ENCODE measurements around the gene USP21. TPM values are rescaled to one million over a fixed set of nuclear protein-coding genes. Genes with fewer than 3 reads are reported as not detected.

USP21 gene
- total and polyA plus RNA-seq, 3 donors from 2014 or later: 45.6 to 51.2 (median 49.5) TPM

DNA sequence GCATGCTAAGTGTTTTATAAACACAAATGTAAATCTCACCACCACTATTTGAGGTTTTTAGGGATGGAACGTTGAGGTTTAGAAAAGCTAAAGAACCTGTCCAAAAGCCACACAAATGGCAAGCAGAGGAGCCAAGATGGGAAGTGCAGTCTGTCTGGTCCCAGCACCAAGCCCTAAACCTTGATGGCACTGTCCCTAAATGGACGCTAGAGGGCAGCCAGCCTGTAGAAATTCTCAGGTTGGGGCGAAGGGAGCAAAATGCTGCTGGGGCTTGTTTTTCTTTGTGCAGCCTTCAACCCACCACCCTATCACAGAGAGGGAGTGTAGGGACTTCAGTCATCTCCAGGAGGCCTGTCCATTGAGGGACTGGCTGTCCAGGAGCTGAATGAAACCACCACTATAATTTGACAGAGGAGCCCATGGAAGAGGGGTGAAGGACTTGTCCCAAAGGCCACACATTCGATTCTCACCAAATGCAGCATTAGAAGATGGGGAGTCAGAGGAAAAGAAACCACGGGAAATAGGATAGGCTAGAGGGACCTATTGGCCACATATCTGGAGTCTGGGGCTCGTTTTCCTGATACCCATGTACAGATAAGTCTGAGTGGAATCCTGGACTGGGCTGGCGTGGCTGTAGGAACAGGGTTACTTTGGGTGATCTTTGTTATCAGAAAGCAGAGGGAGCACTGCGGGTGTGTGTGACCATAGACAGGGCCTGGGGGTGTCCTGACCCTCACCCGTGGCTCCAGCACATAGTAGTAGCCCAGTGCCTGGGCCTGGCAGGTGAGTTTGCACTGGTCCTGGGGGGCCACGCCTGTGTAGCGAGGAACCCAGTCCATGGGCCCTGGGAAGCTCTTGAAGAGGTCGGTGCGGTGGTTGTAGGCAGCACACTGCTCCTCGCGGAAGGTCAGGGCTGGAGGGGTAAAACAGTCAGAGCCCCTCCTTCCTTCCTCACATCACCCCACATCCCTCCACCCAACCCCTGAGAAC, 33.5 kb downstream of the USP21 start:
- 58 to 59% methylated on average over 15 of the region's 15 CpGs for WGBS, 2 donors
- Histone ChIP-seq H3K36me3 (ENCODE audit: low read depth, missing control alignments) (no peaks in the 10 kb centered on the region), H3K4me3 (no peak overlapping the region), H3K27me3 (no peaks in the 10 kb centered on the region), H3K27ac (no peak overlapping the region), H3K4me1 (peaks cover 18% of the 10 kb centered on the region), H3K9me3 (no peaks in the 10 kb centered on the region)
- intact Hi-C loops (cut with DNase I; ENCODE audit: low total_unique reads): no loop called here
- TF ChIP-seq, protein P1, sequence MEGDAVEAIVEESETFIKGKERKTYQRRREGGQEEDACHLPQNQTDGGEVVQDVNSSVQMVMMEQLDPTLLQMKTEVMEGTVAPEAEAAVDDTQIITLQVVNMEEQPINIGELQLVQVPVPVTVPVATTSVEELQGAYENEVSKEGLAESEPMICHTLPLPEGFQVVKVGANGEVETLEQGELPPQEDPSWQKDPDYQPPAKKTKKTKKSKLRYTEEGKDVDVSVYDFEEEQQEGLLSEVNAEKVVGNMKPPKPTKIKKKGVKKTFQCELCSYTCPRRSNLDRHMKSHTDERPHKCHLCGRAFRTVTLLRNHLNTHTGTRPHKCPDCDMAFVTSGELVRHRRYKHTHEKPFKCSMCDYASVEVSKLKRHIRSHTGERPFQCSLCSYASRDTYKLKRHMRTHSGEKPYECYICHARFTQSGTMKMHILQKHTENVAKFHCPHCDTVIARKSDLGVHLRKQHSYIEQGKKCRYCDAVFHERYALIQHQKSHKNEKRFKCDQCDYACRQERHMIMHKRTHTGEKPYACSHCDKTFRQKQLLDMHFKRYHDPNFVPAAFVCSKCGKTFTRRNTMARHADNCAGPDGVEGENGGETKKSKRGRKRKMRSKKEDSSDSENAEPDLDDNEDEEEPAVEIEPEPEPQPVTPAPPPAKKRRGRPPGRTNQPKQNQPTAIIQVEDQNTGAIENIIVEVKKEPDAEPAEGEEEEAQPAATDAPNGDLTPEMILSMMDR (IDR thresholded peaks at IDR 0.05): peak; percentile 70 to 76 (median 70)
- no peak for TF ChIP-seq POLR2A (IDR thresholded peaks at IDR 0.05)
- DNase-seq: peak; percentile 77

DNA sequence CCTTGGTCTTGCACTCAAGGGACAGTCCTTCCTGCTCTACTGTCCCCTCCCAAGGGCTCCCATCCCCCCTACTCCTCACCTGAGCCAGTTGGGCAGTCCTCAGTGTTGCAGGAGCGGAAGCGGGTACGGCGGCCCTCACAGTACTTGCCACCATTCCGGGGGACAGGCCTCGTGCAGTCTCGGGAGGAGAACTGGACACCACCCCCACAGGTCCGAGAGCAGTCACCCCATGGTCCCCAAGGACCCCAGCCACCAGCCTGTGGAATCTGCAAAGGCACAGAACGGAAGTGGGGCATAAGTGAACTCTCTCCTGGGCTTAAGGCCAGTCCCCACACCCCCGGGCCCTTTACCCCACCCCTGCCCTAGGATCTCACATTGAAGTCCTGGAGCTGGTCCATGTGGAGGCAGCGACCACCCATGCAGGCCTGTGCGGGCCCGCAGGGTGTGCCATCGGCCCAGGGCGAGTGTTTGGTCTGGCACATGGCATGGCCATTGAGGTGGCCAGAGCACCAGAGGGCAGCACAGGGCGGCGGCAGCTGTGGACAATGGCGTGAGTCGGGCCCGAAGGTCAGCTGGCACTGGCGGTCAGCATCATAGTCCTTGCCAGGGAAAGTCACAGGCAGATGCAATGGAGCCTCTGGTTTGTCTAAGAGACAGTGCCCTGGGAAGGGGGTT, 34.4 kb downstream of the USP21 start:
- peak; percentile 75 for DNase-seq
- 41 to 73% methylated on average over 7 to 21 of the region's 21 CpGs for WGBS, 2 donors
- H3K27ac ChIP-seq: no peak overlapping the region
- TF ChIP-seq, protein P1 (IDR thresholded peaks at IDR 0.05): peak in 1 of 3 experiments; percentile 22
- TF ChIP-seq POLR2A (IDR thresholded peaks at IDR 0.05): no peak
- H3K9me3 ChIP-seq: no peaks in the 10 kb centered on the region
- H3K4me3 ChIP-seq: no peak overlapping the region
- peaks cover 27% of the 10 kb centered on the region for H3K4me1 ChIP-seq
- intact Hi-C loops (cut with DNase I; ENCODE audit: low total_unique reads): no loop called here
- no peaks in the 10 kb centered on the region for H3K36me3 ChIP-seq (ENCODE audit: low read depth, missing control alignments)
- H3K27me3 ChIP-seq: no peaks in the 10 kb centered on the region

DNA sequence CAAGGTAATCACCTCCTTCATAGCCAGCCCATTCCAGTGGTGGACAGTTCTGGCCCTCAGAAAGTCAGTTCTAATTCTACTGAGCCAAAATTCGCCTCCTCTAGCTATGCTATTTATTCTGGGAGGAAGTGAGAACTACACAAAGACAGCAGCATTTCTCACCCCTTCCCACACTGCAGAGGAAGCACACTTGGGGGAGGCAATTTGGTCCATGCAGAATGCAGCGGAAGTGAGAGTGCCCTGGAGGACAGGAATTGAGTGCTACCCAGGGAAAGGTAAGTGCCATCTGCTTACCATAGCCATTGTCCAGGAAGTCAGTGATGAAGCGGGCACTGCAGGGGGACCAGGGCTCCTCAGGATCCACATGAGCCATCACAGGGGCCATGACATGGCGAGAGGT, 35.9 kb downstream of the USP21 start:
- intact Hi-C loops (cut with DNase I; ENCODE audit: low total_unique reads): no loop called here
- no peak overlapping the region for H3K27ac ChIP-seq
- no peak for TF ChIP-seq POLR2A (IDR thresholded peaks at IDR 0.05)
- TF ChIP-seq, protein P1 (IDR thresholded peaks at IDR 0.05): no peak
- no peaks in the 10 kb centered on the region for H3K36me3 ChIP-seq (ENCODE audit: low read depth, missing control alignments)
- no peak for DNase-seq
- WGBS, 2 donors: 88 to 90% methylated on average over 4 of the region's 4 CpGs
- H3K27me3 ChIP-seq: no peaks in the 10 kb centered on the region
- H3K9me3 ChIP-seq: no peaks in the 10 kb centered on the region
- peaks cover 41% of the 10 kb centered on the region for H3K4me1 ChIP-seq
- H3K4me3 ChIP-seq: no peak overlapping the region

DNA sequence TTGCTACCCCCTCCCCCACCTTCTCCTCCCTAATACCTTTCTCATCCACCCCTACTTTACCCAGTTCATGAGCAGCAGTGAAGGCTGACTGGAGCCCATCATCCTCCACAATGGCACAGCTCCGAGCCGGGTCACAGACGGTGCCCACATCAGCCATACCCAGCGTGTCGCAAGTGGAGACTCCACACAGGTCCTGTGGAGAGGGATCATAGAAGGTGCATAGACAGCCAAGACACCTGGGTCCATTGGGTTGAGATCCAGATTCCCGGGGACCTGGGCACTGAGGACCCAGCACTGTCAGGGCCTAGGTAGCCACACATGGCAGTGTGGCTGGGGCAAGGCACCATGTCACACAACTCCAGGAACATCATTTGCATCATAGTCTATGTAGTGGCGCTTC, 36.8 kb downstream of the USP21 start:
- 80 to 98% methylated on average over 1 to 7 of the region's 7 CpGs for whole genome bisulfite sequencing, 2 donors
- Histone ChIP-seq H3K4me3 (no peak overlapping the region), H3K9me3 (no peaks in the 10 kb centered on the region), H3K27me3 (no peaks in the 10 kb centered on the region), H3K36me3 (ENCODE audit: low read depth, missing control alignments) (no peaks in the 10 kb centered on the region), H3K27ac (peak overlapping the region in 1 of 2 donors; percentile 100), H3K4me1 (peaks cover 50% of the 10 kb centered on the region)
- intact Hi-C loops (cut with DNase I; ENCODE audit: low total_unique reads): no loop called here
- TF ChIP-seq, protein P1 (IDR thresholded peaks at IDR 0.05): no peak
- TF ChIP-seq POLR2A (IDR thresholded peaks at IDR 0.05): no peak
- DNase-seq: no peak
